ENCODE data around the gene FYN.
"Not testable (repeated sequence)": the region's sequence is repeated elsewhere in the genome, so short reads cannot be mapped to it uniquely, and the experiment has no call there.

The FYN gene

GRCh38 chr6:111658462-111659154 lies 214.6 kb downstream of the FYN start:
- DNase-seq (ENCODE audit: low read depth): no peak

DNA sequence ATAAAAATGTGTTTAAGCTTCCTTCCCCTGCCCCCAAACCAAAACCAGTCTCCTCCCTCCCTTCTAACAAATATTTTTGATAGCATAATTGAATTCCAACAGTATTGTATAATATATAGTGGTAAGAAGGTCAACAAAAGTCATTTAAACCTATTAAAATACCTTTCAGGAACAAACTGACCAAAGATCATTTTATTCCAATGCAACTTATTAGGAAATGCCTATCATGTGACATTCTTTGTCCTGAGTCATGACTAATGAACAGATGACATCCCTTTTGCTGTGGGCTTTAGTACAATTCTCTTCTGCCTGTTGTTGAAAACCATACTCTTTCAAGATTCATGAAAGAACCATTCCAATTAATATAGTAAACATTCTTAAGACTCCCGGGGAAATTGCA lies 216.1 kb downstream of the FYN start:
- DNase-seq (ENCODE audit: low read depth): no peak

DNA sequence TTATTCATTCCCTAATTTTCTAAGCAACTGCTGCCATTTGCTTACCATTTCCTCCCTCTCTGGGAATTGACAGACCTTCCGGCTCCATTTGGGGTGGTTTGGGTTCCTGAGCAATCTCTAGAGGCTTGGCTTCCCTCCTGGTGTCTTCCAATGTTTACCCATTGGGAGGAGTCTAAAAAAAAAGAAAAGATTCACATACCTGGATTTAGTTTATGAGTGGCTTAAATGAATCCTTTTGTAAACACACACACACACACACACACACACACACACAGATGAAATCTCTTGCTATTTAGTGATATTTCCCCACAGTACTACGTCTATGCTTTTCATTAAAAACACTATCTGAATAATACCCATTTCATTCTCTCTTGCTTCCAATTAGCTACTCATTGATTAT lies 219.3 kb downstream of the FYN start:
- no peak for DNase-seq (ENCODE audit: low read depth)

DNA sequence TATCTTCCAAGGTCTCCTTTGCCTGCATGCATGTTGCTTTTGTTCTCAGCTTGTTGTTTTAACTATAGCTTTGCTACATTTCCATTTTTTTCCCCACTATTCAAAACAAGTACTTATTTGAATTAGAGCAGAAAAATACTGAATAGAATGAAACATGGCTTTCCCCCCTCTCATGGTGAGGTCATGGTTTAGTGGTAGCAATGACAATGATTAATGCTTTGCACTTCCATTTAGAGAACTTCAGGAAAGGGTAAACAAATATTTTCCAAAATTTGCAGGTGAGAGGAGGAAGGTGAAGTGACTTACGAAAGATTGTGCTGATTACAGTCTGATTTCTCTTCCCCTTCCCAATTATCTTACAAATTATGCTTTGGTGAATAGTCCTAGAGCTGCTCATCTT lies 219.8 kb downstream of the FYN start:
- no peak for DNase-seq (ENCODE audit: low read depth)

DNA sequence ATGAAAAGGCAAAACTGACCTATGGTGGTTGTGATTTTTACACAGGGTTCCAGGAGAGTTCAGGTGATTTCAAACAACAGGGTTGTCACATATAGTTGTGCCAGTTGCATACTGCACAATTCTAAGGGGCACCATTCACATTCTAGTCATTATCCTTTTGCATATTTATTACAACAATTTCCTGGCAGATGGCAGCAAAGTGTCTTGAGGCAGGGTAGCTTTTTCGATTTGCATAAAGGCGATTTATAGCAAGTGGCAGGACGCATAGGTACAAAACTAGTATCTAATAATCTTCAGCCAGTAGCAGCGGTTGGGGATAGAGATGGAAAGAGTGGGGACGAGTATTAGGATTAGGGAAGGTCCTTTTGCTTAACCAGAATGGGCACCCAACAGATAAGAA lies 221.1 kb downstream of the FYN start:
- no peak for DNase-seq (ENCODE audit: low read depth)

GRCh38 chr6:111651185-111652034 lies 221.8 kb downstream of the FYN start:
- no peak for DNase-seq (ENCODE audit: low read depth)

DNA sequence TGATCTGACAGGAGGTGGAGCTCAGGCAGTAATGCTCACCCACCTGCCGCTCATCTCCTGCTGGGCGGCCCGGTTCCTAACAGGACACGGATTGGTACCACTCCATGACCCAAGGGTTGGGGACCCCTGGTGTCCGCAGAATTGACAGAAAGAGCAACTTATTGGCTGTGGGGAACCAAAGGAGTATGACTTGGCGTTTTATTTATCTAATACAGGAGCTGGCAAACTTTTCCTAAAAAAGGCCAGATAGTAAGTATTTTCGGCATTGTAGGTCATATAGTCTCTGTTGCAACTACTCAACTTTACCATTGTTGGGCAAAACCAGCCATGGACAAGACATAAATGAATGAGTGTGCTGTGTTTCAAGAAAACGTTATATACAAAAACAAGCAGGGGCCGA lies 223.2 kb downstream of the FYN start:
- no peak for DNase-seq (ENCODE audit: low read depth)

GRCh38 chr6:111648100-111648499 lies 225.2 kb downstream of the FYN start:
- DNase-seq (ENCODE audit: low read depth): no peak

- no peak for DNase-seq (ENCODE audit: low read depth)
Measured at GRCh38 chr6:111646942-111647341, 226.3 kb downstream of the FYN start.

GRCh38 chr6:111646034-111646433 lies 227.2 kb downstream of the FYN start:
- no peak for DNase-seq (ENCODE audit: low read depth)

DNA sequence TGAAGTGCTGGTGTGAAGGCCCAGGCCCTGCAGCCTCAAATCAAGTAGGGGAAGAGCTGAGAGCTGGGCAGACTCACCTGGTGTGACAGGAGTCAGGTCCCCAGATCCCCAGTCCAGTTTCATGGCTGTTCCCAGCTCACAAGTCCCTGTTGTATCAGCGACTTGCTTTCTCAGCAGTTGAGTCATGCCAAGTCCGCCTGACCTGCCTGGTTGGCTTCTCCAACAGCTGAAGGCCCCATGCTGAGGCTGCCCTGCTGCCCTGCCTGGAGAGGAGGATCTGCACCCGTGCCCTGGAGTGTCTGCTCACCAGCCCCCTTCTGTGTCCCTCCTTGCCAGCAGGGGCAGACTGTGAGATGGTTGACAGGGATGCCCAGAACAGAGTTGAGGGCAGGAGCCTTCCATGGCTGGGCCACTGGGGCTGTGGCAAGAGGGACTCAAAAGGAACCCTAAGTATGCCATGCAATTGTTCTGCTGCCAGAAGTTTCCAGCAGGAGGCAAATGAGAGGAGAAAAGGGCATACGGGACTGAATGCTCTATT lies 228.3 kb downstream of the FYN start:
- no peak for DNase-seq (ENCODE audit: low read depth)

DNA sequence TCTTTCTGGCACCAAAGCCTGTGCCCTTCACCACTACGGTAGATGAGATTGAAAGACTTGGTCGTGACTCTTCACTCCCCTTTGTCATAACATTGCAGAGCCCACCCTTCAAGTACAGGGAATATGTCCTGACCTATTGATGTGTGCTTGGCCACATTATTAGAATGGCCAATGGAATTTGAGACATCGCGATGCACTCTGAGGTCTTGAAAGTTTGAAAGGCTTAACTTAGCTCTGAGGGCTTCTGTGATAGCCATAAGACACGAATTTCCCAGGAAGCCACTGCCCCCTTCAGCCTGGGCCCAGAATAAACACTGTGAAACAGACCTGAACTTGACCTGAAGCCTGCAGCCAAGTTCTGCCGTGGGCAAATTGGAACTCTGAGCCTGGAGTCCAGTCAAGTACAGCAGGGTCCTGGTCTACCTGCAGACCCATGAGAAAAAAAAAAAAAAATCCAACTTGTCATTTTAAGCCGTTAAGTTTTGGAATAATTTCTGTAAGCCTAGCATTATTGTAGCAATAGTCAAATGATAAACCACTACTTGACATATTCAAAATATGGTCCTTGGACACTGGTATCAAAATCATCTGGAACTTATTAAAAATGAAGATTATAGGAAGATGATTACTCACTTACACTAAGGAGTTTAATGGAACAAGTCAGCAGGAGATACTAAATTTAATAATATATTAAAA lies 230.6 kb downstream of the FYN start:
- no peak for DNase-seq (ENCODE audit: low read depth)

DNA sequence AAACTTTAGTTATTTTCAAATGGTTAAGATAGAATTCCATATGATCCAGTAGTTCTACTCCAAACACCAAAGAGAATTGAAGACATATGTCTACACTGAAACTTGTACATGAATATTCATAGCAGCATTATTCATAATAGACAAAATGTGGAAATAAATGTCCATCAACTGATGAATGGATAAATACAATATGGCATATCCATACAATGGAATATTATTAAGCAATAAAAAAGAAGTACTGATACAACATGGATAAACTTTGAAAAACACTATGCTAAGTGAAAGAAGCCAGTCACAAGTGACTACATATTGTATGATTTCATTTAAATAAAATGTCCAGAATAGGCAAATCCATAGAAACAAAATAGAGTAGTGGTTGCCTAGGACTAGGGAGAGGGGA lies 234.0 kb downstream of the FYN start:
- DNase-seq (ENCODE audit: low read depth): no peak

DNA sequence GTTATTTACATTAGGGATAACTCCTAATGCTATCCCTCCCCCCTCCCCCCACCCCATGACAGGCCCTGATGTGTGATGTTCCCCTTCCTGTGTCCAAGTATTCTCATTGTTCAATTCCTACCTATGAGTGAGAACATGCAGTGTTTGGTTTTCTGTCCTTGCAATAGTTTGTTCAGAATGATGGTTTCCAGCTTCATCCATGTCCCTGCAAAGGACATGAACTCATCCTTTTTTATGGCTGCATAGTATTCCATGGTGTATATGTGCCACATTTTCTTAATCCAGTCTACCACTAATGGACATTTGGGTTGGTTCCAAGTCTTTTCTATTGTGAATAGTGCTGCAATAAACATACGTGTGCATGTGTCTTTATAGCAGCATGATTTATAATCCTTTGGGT lies 238.3 kb downstream of the FYN start:
- DNase-seq (ENCODE audit: low read depth): not testable (repeated sequence)

GRCh38 chr6:111633822-111634221 lies 239.4 kb downstream of the FYN start:
- no peak for DNase-seq (ENCODE audit: low read depth)

DNA sequence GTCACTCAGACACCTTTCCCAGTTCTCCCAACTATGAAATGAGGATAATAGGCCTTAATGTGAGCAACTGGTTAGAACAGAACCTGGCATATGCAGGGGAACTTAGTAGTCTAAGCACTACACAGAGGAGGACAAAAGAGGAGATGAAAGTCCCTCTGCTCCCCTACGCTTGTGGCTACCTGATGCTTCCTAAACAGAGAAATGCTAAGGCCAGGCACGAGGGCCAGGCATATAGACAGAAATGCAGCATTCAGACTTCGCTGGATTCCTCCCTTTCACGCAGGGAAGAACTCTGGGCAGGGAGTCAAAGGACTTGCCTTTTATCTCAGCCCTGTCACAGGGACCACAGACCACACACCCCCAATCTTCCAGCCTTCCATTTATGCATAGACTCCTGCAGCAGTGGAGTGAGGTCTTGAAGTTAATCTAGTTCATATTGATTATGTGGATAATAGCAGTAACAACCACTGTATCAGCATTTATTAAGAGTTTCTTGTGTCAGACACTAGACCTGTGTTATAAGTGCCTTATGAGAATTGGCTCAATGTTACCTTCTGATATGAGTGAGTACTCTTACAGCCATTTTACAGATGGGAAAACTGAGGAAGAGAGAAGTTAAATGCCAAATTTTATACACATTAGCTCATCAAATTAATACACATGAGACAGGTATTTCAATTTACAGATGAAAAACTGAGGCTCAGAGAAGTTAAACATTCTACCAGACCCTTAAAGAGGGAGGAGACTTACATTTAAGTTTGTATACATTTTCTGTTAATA lies 240.6 kb downstream of the FYN start:
- no peak for DNase-seq (ENCODE audit: low read depth)

DNA sequence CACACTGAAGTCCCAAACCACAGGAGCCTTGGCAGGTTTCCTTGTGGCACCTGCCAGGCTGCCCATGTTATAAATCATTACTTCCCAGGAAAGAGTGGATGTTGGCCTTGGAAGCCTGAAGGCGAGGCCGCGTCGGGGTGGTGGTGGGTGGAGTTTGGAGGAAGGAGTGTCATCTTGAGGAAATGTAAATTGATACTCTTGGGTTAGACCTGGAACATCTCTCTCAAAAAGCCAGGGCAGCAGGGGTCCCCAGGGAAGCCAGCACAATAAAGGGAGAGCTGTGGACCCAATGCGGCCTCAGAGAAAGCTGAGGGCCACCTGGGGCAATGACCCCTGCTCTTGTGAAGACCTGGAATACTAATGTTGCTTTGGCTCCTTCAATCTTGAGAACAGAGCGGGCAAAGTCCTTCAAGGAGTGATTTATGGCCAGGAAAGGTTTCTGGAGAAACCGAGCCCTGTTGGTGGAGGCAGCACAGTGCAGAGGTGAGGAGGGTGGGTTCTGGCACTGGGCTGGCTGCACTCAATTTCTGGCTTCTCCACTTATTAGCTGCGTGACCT lies 241.3 kb downstream of the FYN start:
- DNase-seq (ENCODE audit: low read depth): no peak

GRCh38 chr6:111631018-111631417 lies 242.2 kb downstream of the FYN start:
- DNase-seq (ENCODE audit: low read depth): no peak

DNA sequence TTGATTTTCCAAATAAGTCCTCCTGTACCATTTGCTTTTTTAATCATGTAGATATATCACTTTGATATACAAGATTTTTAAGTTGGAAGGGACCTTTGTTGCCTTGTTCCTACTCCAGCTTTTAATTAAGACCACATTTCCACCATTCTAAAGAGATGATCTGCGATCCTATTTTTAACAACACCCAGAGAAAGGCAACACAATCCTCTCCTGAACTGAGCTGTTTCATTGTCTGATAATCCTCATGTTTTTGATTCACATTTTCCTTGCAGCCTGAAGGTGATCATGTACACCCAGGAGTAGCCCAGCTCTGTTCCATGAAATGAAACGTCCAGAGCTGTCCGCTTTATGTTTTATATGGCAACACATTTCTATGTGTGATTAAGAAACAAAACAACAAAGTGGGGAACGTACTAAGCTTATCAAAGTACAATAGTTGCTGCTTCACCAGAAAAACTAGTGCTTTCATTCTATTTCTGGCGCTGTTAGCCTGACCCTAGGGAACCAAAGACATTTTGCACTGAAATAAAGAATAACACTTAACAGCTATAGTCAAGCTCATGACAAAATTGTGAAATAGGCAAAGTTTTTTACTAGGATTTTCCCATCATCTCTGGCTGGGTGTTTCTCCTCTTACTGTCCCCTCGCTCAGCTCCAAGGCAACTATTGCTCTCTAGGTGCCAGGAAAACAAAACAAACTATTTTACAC lies 245.0 kb downstream of the FYN start:
- DNase-seq (ENCODE audit: low read depth): no peak

GRCh38 chr6:111626441-111626840 lies 246.8 kb downstream of the FYN start:
- DNase-seq (ENCODE audit: low read depth): no peak
